Stimulated activated naive B cell treated with anti-CD40 and anti-IgM and Interleukin-4, amounts not matched to agents 10 μg/mL and 1 μg/mL and 100 μg/mL, for 72 hours (primary cell): ENCODE measurements around the gene METTL23.
"Not testable (repeated sequence)": the region's sequence is repeated elsewhere in the genome, so short reads cannot be mapped to it uniquely, and the experiment has no call there.

ENCODE experiments used
- ATAC-seq, 2 donors: fragments of 150-1000 bp; cut with Tn5 transposase; replicated peaks; 2 replicates each; pipeline ENCODE4 v1.10.0; 2021; ENCODE audit warnings: moderate library complexity in 1 of 2
- DNase-seq: peaks from one replicate; pipeline ENCODE4 v3.0.0; 2021
- H3K27ac Mint-ChIP-seq: one replicate; pipeline ENCODE4 v1.8.0; 2022; ENCODE audit warnings: mild to moderate bottlenecking, mixed read lengths
- H3K27me3 Mint-ChIP-seq, 2 donors: one replicate each; pipeline ENCODE4 v1.8.0; 2022; ENCODE audit warnings: mixed read lengths in 2 of 2
- H3K36me3 Mint-ChIP-seq, 2 donors: one replicate each; pipeline ENCODE4 v1.8.0; 2022; ENCODE audit warnings: mixed read lengths in 2 of 2, mild to moderate bottlenecking in 1 of 2
- H3K4me1 Mint-ChIP-seq, 2 donors: one replicate each; pipeline ENCODE4 v1.8.0; 2022; ENCODE audit warnings: mixed read lengths in 2 of 2, mild to moderate bottlenecking in 1 of 2
- H3K4me3 Mint-ChIP-seq, 2 donors: one replicate each; pipeline ENCODE4 v1.8.0; 2022; ENCODE audit warnings: mild to moderate bottlenecking in 2 of 2, mixed read lengths in 2 of 2, moderate library complexity in 1 of 2
- H3K9me3 Mint-ChIP-seq, 2 donors: one replicate each; pipeline ENCODE4 v1.8.0; 2022; ENCODE audit warnings: mixed read lengths in 2 of 2, mild to moderate bottlenecking in 1 of 2

The METTL23 gene

GRCh38 chr17:76701471-76701967 is 25.1 kb upstream of the METTL23 start:
- H3K4me1 Mint-ChIP-seq: peaks cover 13 to 14% of the 10 kb centered on the region in 2 donors
- no peak overlapping the region for H3K4me3 Mint-ChIP-seq
- no peaks in the 10 kb centered on the region for H3K9me3 Mint-ChIP-seq
- no peak overlapping the region for H3K27ac Mint-ChIP-seq
- peaks cover 0 to 22% of the 10 kb centered on the region in 2 donors for H3K27me3 Mint-ChIP-seq
- ATAC-seq (no peak), DNase-seq (no peak)
- H3K36me3 Mint-ChIP-seq: peaks cover 0 to 2% of the 10 kb centered on the region in 2 donors

GRCh38 chr17:76702076-76702475 is 24.6 kb upstream of the METTL23 start:
- H3K9me3 Mint-ChIP-seq: no peaks in the 10 kb centered on the region
- no peaks in the 10 kb centered on the region for H3K36me3 Mint-ChIP-seq
- DNase-seq: no peak
- no peak for ATAC-seq
- peaks cover 0 to 18% of the 10 kb centered on the region in 2 donors for H3K27me3 Mint-ChIP-seq
- H3K4me3 Mint-ChIP-seq: no peak overlapping the region
- H3K27ac Mint-ChIP-seq: no peak overlapping the region
- peaks cover 8% of the 10 kb centered on the region in 2 donors for H3K4me1 Mint-ChIP-seq

- Mint-ChIP-seq H3K4me3 (no peak overlapping the region), H3K36me3 (no peaks in the 10 kb centered on the region), H3K27ac (no peak overlapping the region), H3K9me3 (no peaks in the 10 kb centered on the region), H3K27me3 (peaks cover 0 to 10% of the 10 kb centered on the region in 2 donors), H3K4me1 (no peaks in the 10 kb centered on the region)
- ATAC-seq (no peak), DNase-seq (no peak)
These were observed 23.6 kb upstream of the METTL23 start for GRCh38 chr17:76702941-76703637.

- DNase-seq (no peak), ATAC-seq (no peak)
- no peaks in the 10 kb centered on the region for H3K9me3 Mint-ChIP-seq
- no peaks in the 10 kb centered on the region for H3K4me1 Mint-ChIP-seq
- H3K4me3 Mint-ChIP-seq: no peak overlapping the region
- no peaks in the 10 kb centered on the region for H3K27me3 Mint-ChIP-seq
- no peaks in the 10 kb centered on the region for H3K36me3 Mint-ChIP-seq
- H3K27ac Mint-ChIP-seq: no peak overlapping the region
These were observed 21.8 kb upstream of the METTL23 start for GRCh38 chr17:76704805-76705204.

- Mint-ChIP-seq H3K27me3 (no peaks in the 10 kb centered on the region), H3K27ac (no peak overlapping the region), H3K4me1 (peaks cover 2 to 6% of the 10 kb centered on the region in 2 donors), H3K36me3 (no peaks in the 10 kb centered on the region), H3K9me3 (no peaks in the 10 kb centered on the region), H3K4me3 (no peak overlapping the region)
- DNase-seq (no peak), ATAC-seq (no peak)
These were observed 19.8 kb upstream of the METTL23 start for GRCh38 chr17:76706817-76707216.

GRCh38 chr17:76707985-76708807 is 18.4 kb upstream of the METTL23 start:
- ATAC-seq: no peak
- Mint-ChIP-seq H3K9me3 (no peaks in the 10 kb centered on the region), H3K27me3 (no peaks in the 10 kb centered on the region), H3K27ac (no peak overlapping the region), H3K4me1 (peaks cover 2 to 6% of the 10 kb centered on the region in 2 donors), H3K4me3 (no peak overlapping the region), H3K36me3 (peaks cover 0 to 3% of the 10 kb centered on the region in 2 donors)
- no peak for DNase-seq

GRCh38 chr17:76709077-76709950 is 17.3 kb upstream of the METTL23 start:
- no peaks in the 10 kb centered on the region for H3K27me3 Mint-ChIP-seq

GRCh38 chr17:76709951-76710862 is 16.4 kb upstream of the METTL23 start:
- peak; percentile 36 to 37 for ATAC-seq
- H3K27ac Mint-ChIP-seq: peak overlapping the region; percentile 14
- H3K36me3 Mint-ChIP-seq: peaks cover 14 to 17% of the 10 kb centered on the region in 2 donors
- peaks cover 6 to 16% of the 10 kb centered on the region in 2 donors for H3K4me1 Mint-ChIP-seq
- not testable (repeated sequence) for H3K27me3 Mint-ChIP-seq, H3K9me3 Mint-ChIP-seq, DNase-seq
- peak overlapping the region; percentile 60 to 61 for H3K4me3 Mint-ChIP-seq

More at GRCh38 chr17:76709077-76709950, 17.3 kb upstream of the METTL23 start:
- DNase-seq (no peak), ATAC-seq (no peak)
- no peak overlapping the region for H3K27ac Mint-ChIP-seq
- H3K9me3 Mint-ChIP-seq: no peaks in the 10 kb centered on the region
- peak overlapping the region; percentile 60 to 61 for H3K4me3 Mint-ChIP-seq
- peaks cover 2 to 7% of the 10 kb centered on the region in 2 donors for H3K4me1 Mint-ChIP-seq
- H3K36me3 Mint-ChIP-seq: peaks cover 10 to 13% of the 10 kb centered on the region in 2 donors

- no peaks in the 10 kb centered on the region for H3K9me3 Mint-ChIP-seq
- peaks cover 21 to 26% of the 10 kb centered on the region in 2 donors for H3K36me3 Mint-ChIP-seq
- H3K27me3 Mint-ChIP-seq: no peaks in the 10 kb centered on the region
- peak; percentile 80 to 81 for ATAC-seq
- DNase-seq: peak; percentile 50
- H3K27ac Mint-ChIP-seq: peak within 1 kb of the TSS; percentile 14
- peaks cover 15 to 24% of the 10 kb centered on the region in 2 donors for H3K4me1 Mint-ChIP-seq
- H3K4me3 Mint-ChIP-seq: peak within 1 kb of the TSS; percentile 68 to 73
These were observed 15.6 kb upstream of the METTL23 start, which contains the start of gene MXRA7 for GRCh38 chr17:76710863-76711611. TSS of gene MXRA7 (minus strand) at chr17:76710965. CDS start at chr17:76710946, 19 bp downstream.

- H3K27me3 Mint-ChIP-seq, ATAC-seq, H3K27ac Mint-ChIP-seq, H3K4me3 Mint-ChIP-seq, H3K9me3 Mint-ChIP-seq, DNase-seq: not testable (repeated sequence)
- H3K4me1 Mint-ChIP-seq: peaks cover 21 to 30% of the 10 kb centered on the region in 2 donors
- peaks cover 25 to 32% of the 10 kb centered on the region in 2 donors for H3K36me3 Mint-ChIP-seq
These were observed 14.3 kb upstream of the METTL23 start for GRCh38 chr17:76712321-76712720.

- DNase-seq (no peak), ATAC-seq (no peak)
- Mint-ChIP-seq H3K36me3 (peaks cover 30 to 35% of the 10 kb centered on the region in 2 donors), H3K27ac (no peak overlapping the region), H3K4me3 (no peak overlapping the region), H3K4me1 (peaks cover 21 to 30% of the 10 kb centered on the region in 2 donors), H3K9me3 (no peaks in the 10 kb centered on the region), H3K27me3 (no peaks in the 10 kb centered on the region)
These were observed 12.9 kb upstream of the METTL23 start for GRCh38 chr17:76713765-76714164.

- peaks cover 21 to 30% of the 10 kb centered on the region in 2 donors for H3K4me1 Mint-ChIP-seq
- no peak overlapping the region for H3K27ac Mint-ChIP-seq
- DNase-seq (no peak), ATAC-seq (no peak)
- no peaks in the 10 kb centered on the region for H3K9me3 Mint-ChIP-seq
- H3K27me3 Mint-ChIP-seq: no peaks in the 10 kb centered on the region
- peaks cover 33 to 38% of the 10 kb centered on the region in 2 donors for H3K36me3 Mint-ChIP-seq
- H3K4me3 Mint-ChIP-seq: no peak overlapping the region
These were observed 12.3 kb upstream of the METTL23 start for GRCh38 chr17:76714336-76714735.
